Breast epithelium (tissue), 3 donors: ENCODE data around the gene SP6.

Source experiments
- POLR2A ChIP-seq: fragments of 450-650 bp; IDR thresholded peaks from one replicate; pipeline ENCODE4 v1.6.1; 2016; ENCODE audit warnings: antibody characterized with exemption, mild to moderate bottlenecking, moderate library complexity
- POLR2AphosphoS5 ChIP-seq, 3 donors: sonication (generic); formaldehyde crosslinking; IDR thresholded peaks; one replicate each; pipeline ENCODE4 v1.6.1; 2017; ENCODE audit warnings: antibody characterized with exemption in 3 of 3
- TF ChIP-seq, protein P1 (sequence below), 3 donors: fragments of 450-650 bp; IDR thresholded peaks; one replicate each; pipeline ENCODE4 v1.5.1; 2016 to 2017; ENCODE audit warnings: antibody characterized with exemption in 3 of 3, mild to moderate bottlenecking in 3 of 3, moderate library complexity in 3 of 3

DNA sequence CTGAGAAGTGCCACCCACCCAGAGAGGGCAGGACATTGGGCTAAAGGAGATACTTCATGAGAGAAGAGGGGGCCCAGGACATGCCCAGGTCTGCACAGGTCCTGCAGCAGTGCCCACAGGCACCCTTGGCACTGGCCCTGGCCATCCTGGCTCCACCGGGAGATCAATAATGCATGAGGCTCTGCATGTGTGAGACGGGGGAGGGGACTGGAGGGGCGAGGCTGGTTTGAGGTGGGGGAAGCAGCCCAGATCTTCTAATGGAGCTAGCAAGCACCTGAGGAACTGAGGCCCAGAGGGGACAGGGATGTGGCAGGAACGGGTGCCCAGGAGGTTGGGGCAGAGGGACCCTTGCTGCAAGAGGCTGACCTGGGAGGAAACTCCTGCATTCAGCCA is 29.9 kb downstream of the SP6 start:
- TF ChIP-seq, protein P1, sequence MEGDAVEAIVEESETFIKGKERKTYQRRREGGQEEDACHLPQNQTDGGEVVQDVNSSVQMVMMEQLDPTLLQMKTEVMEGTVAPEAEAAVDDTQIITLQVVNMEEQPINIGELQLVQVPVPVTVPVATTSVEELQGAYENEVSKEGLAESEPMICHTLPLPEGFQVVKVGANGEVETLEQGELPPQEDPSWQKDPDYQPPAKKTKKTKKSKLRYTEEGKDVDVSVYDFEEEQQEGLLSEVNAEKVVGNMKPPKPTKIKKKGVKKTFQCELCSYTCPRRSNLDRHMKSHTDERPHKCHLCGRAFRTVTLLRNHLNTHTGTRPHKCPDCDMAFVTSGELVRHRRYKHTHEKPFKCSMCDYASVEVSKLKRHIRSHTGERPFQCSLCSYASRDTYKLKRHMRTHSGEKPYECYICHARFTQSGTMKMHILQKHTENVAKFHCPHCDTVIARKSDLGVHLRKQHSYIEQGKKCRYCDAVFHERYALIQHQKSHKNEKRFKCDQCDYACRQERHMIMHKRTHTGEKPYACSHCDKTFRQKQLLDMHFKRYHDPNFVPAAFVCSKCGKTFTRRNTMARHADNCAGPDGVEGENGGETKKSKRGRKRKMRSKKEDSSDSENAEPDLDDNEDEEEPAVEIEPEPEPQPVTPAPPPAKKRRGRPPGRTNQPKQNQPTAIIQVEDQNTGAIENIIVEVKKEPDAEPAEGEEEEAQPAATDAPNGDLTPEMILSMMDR (IDR thresholded peaks at IDR 0.05) = no peak
- TF ChIP-seq POLR2A (no peak), POLR2AphosphoS5 (IDR thresholded peaks at IDR 0.05) (no peak)
